SK-N-SH (cell line): ENCODE results near the gene OGA. TPM values are rescaled to one million over a fixed set of nuclear protein-coding genes. Genes with fewer than 3 reads are reported as not detected.

Experiments used
- CTCF ChIA-PET: fragments of 300-600, 350-600 bp; formaldehyde crosslinking; extraction: SDS; loops from one replicate; lab custom pipeline; 2021; lab: Yijun Ruan, JAX
- POLR2A ChIA-PET: fragments of 350-600 bp; sonication (Branson Sonifier 250); formaldehyde crosslinking; extraction: SDS; loops from one replicate; lab custom pipeline; 2020; ENCODE audit warnings: antibody characterized with exemption, inconsistent platforms; lab: Yijun Ruan, JAX
- DNase-seq: peaks from one replicate; pipeline ENCODE4 v3.0.0; 2012
- H2AFZ ChIP-seq: fragments of 200-600 bp; sonication (generic); 2 replicates; pipeline ENCODE4 v1.8.1; 2016; ENCODE audit warnings: antibody characterized with exemption, mild to moderate bottlenecking, low read depth
- H3F3A ChIP-seq: fragments of 200-600 bp; sonication (generic); replicated peaks from 2 replicates; pipeline ENCODE3; 2016; ENCODE audit warnings: antibody characterized with exemption, mild to moderate bottlenecking; ENCODE audit not compliant: insufficient read depth
- H3K27ac ChIP-seq, 2 experiments: fragments of 200-500 bp in 1 of 2; fragments of 200-600 bp in 1 of 2; sonication (Bioruptor generic) in 1 of 2; sonication (generic), shearing (Covaris generic) in 1 of 2; 2 replicates each; pipeline versions ENCODE4 v1.5.1 to v1.6.1; 2014 to 2016; ENCODE audit warnings: low read depth in 2 of 2, inconsistent platforms in 1 of 2, low read length in 1 of 2, mild to moderate bottlenecking in 1 of 2, mixed read lengths in 1 of 2
- H3K27me3 ChIP-seq: fragments of 200-600 bp; sonication (generic), shearing (Covaris generic); 2 replicates; pipeline ENCODE4 v1.6.1; 2016; ENCODE audit warnings: mixed run types; ENCODE audit not compliant: insufficient read depth
- H3K36me3 ChIP-seq, 2 experiments: fragments of 200-500 bp in 1 of 2; fragments of 200-600 bp in 1 of 2; sonication (Bioruptor generic) in 1 of 2; sonication (generic) in 1 of 2; replicated peaks in 1 of 2; 2 replicates each; pipeline versions ENCODE3 to v1.5.1; 2014 to 2016; ENCODE audit warnings: low read length in 1 of 2, mild to moderate bottlenecking in 1 of 2; ENCODE audit not compliant: insufficient read depth in 2 of 2, control insufficient read depth in 1 of 2
- H3K4me1 ChIP-seq, 2 experiments: fragments of 200-500 bp in 1 of 2; fragments of 200-600 bp in 1 of 2; sonication (Bioruptor generic) in 1 of 2; sonication (generic), shearing (Covaris generic) in 1 of 2; 2 replicates each; pipeline versions ENCODE4 v1.5.1 to v1.6.1; 2014 to 2016; ENCODE audit warnings: low read depth in 1 of 2, low read length in 1 of 2, mixed run types in 1 of 2; ENCODE audit not compliant: insufficient read depth in 2 of 2, control insufficient read depth in 1 of 2
- H3K4me2 ChIP-seq: fragments of 200-600 bp; sonication (generic), shearing (Covaris generic); 2 replicates; pipeline ENCODE4 v1.6.1; 2017; ENCODE audit warnings: mixed run types
- H3K4me3 ChIP-seq, 2 experiments: fragments of 200-500 bp in 1 of 2; fragments of 200-600 bp in 1 of 2; sonication (Bioruptor generic) in 1 of 2; sonication (generic), shearing (Covaris generic) in 1 of 2; 2 replicates each; pipeline versions ENCODE4 v1.5.1 to v1.8.1; 2014 to 2016; ENCODE audit warnings: low read depth in 2 of 2, inconsistent platforms in 1 of 2, low read length in 1 of 2, mild to moderate bottlenecking in 1 of 2, mixed read lengths in 1 of 2, moderate library complexity in 1 of 2
- H3K79me2 ChIP-seq: fragments of 200-600 bp; sonication (generic); 2 replicates; pipeline ENCODE4 v1.8.1; 2017; ENCODE audit warnings: mild to moderate bottlenecking; ENCODE audit not compliant: insufficient read depth
- H3K9ac ChIP-seq: fragments of 200-600 bp; sonication (generic); 2 replicates; pipeline ENCODE4 v1.6.1; 2017; ENCODE audit warnings: mixed run types
- H3K9me2 ChIP-seq: fragments of 200-600 bp; sonication (generic); 2 replicates; pipeline ENCODE4 v1.6.1; 2017; ENCODE audit warnings: mixed run types
- H3K9me3 ChIP-seq: fragments of 200-600 bp; sonication (generic); 2 replicates; pipeline ENCODE4 v1.6.1; 2017; ENCODE audit warnings: mixed run types, mild to moderate bottlenecking, moderate library complexity
- H4K20me1 ChIP-seq: fragments of 200-600 bp; sonication (generic); 2 replicates; pipeline ENCODE4 v1.6.1; 2017; ENCODE audit warnings: mild to moderate bottlenecking, mixed run types; ENCODE audit not compliant: insufficient read depth
- CHD2 ChIP-seq: fragments of 150-350 bp; IDR thresholded peaks from 2 replicates; pipeline ENCODE4 v1.6.1; 2018; ENCODE audit warnings: low read length; ENCODE audit not compliant: partially characterized antibody
- ELF1 ChIP-seq: IDR thresholded peaks from 2 replicates; pipeline ENCODE4 v1.4.0; 2012
- EZH2phosphoT487 ChIP-seq: fragments of 200-600 bp; sonication (generic); IDR thresholded peaks from 2 replicates; pipeline ENCODE4 v1.6.1; 2017; ENCODE audit warnings: low read depth, mixed run types, mild to moderate bottlenecking, antibody characterized with exemption, moderate library complexity, borderline replicate concordance
- FOXM1 ChIP-seq: IDR thresholded peaks from 2 replicates; pipeline ENCODE4 v1.4.0; 2012; ENCODE audit warnings: low read depth, mild to moderate bottlenecking
- GABPA ChIP-seq: IDR thresholded peaks from 2 replicates; pipeline ENCODE4 v1.4.0; 2012; ENCODE audit warnings: low read depth, mild to moderate bottlenecking
- MEF2A ChIP-seq: IDR thresholded peaks from 2 replicates; pipeline ENCODE4 v1.4.0; 2012; ENCODE audit warnings: low read depth, borderline replicate concordance
- NRF1 ChIP-seq: IDR thresholded peaks from 2 replicates; pipeline ENCODE4 v1.6.1; 2012; ENCODE audit warnings: low read depth, mild to moderate bottlenecking, low read length
- POLR2AphosphoS5 ChIP-seq: IDR thresholded peaks from 2 replicates; pipeline ENCODE4 v1.6.1; 2012; ENCODE audit warnings: low read depth, low read length
- RAD21 ChIP-seq: IDR thresholded peaks from 2 replicates; pipeline ENCODE4 v1.6.1; 2012; ENCODE audit warnings: mild to moderate bottlenecking, low read length
- RFX5 ChIP-seq: IDR thresholded peaks from 2 replicates; pipeline ENCODE4 v1.6.1; 2012; ENCODE audit warnings: mild to moderate bottlenecking, improper control_type of control experiment, low read length
- SIN3A ChIP-seq: IDR thresholded peaks from 2 replicates; pipeline ENCODE4 v1.6.1; 2012; ENCODE audit warnings: low read depth, mild to moderate bottlenecking, low read length, moderate library complexity, borderline replicate concordance
- SMC3 ChIP-seq: IDR thresholded peaks from 2 replicates; pipeline ENCODE4 v1.6.1; 2012; ENCODE audit warnings: low read depth, low read length, improper control_type of control experiment
- TAF1 ChIP-seq: IDR thresholded peaks from 2 replicates; pipeline ENCODE4 v1.6.1; 2012; ENCODE audit warnings: low read depth, mild to moderate bottlenecking, low read length, moderate library complexity, borderline replicate concordance
- TCF12 ChIP-seq: IDR thresholded peaks from 2 replicates; pipeline ENCODE4 v1.4.0; 2012
- WGBS: methylation state at CpG from one replicate; pipeline ENCODE4 v1.1.6; 2017; ENCODE audit warnings: low lambda C conversion rate; 5-methylcytosine and 5-hydroxymethylcytosine counted together
- polyA plus RNA-seq, 3 experiments: library from polyadenylated mRNA; depleted of rRNA; stranded (reverse); fragments of >200 nt; gene quantifications; 2 replicates each; pipeline ENCODE4 v1.2.3, GENCODE V29; 2012
- TF ChIP-seq, protein P1 (sequence below): IDR thresholded peaks from 2 replicates; pipeline ENCODE4; 2012
- TF ChIP-seq, protein P2 (sequence below): fragments of 200-600 bp; sonication (generic); IDR thresholded peaks from 2 replicates; pipeline ENCODE4 v1.6.1; 2017; ENCODE audit warnings: antibody characterized with exemption, mild to moderate bottlenecking, moderate library complexity

The OGA gene
- polyA plus RNA-seq, 1 of the 3 experiments (the other 2 are of a cell fraction): 24.8 TPM

DNA sequence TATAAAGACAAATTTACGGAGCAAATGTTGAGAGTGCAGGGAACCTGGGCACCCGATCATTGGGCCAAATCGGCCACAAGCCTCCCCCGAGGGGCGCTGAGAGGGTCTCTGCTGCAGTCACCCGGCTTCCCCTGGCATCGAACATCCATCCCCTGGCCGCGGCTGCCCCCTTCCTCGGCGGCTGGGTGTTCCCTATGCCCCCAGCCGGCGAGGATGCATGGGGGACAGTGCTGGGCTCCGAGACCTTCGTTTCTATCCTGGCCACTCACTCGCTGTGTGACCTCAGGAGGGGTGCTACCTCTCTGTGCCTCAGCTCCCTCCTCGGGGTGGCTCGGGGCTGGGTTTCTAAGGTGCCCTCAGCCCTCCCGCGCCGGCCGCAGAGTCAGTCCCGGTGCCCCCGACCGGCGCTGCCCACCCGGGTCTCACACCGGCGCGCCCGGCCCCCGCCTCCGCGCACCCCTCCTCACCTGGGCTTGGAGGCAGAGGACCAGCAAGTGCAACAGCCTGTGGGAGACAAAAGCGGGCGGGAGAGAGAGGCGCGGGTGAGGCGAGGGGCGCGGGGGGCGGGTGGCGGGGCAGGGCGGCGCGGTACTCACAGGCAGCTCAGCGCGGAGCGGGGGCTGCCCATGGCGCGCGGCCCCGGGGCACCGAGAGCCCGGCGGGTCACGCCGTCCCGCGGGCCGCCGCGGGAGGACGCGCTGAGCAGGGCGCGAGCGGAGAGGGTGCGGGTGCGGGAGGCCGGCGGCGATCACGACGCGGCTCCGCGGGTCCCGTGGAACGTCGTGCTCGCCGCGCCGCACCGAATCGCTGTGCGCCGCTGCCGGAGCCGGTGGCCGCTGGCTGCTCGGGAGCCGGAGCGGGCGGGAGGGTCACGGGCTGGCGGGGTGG lies 42.7 kb downstream of the OGA start, which contains the start of gene FGF8:
Gene FGF8 (minus strand): TSS at position 842 of the 888 bp plus-strand sequence. CDS start 214 bp downstream, at position 628.
- Histone ChIP-seq H3K4me1 (no peaks in the 10 kb centered on the region; a peak in 1 of 4 replicates), H3K4me2 (peak within 1 kb of the TSS; percentile 63; the same call in 1 of the 2 replicates), H4K20me1 (no peaks in the 10 kb centered on the region), H3K9ac (no peak within 1 kb of the TSS), H3K27ac (no peak within 1 kb of the TSS), H3F3A (no peaks in the 10 kb centered on the region), H3K79me2 (no peaks in the 10 kb centered on the region), H3K9me3 (no peaks in the 10 kb centered on the region), H3K4me3 (peak within 1 kb of the TSS in 1 of 2 experiments; percentile 48; a peak in 2 of 4 replicates), H2AFZ (no peak within 1 kb of the TSS), H3K36me3 (no peaks in the 10 kb centered on the region), H3K27me3 (no peaks in the 10 kb centered on the region), H3K9me2 (no peaks in the 10 kb centered on the region)
- ChIA-PET CTCF (interaction anchor here (0.8 to 1.6 kb wide), 4 partner anchors 9 to 173 kb away, joined by 3 to 9 read pairs (median 4); no protein-coding TSS in a partner anchor), POLR2A (no interaction called here)
- 25% methylated on average over 13 of the region's 98 CpGs for WGBS
- TF ChIP-seq POLR2AphosphoS5: no peak
- TF ChIP-seq RFX5: no peak
- TF ChIP-seq TAF1: no peak
- TF ChIP-seq EZH2phosphoT487: no peak
- no peak for TF ChIP-seq MEF2A
- no peak for DNase-seq

DNA sequence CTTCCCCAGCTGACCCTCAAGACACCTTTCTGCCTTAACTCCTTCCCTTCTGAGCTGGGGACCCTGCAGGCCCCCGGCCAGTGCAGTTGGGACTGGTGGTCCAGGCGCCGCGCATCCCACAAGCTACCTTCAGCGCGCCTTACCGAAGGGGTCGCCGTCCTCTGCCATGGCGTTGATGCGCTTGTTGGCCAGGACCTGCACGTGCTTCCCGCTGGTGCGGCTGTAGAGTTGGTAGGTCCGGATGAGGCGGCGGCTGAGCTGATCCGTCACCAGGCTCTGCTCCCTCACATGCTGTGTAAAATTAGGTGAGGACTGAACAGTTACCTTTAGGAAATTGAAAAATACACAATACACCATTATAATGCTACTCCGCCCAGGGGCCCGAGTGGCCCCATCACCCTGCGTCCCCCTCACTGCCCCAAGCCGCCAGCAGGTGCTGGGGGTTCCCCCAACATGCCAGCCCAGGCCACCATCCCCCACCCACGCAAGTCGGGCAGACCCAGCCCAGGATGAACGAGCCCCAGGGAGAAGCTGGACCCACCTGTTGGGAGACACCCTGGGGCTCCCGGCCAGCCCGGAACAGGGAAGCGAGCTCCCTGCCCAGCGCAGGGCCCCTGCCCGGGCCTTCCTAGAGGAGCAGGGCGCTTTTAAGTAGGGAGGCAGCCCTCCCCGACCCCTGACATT lies 43.5 kb downstream of the OGA start:
- ChIA-PET CTCF (interaction anchor here (0.8 to 4.0 kb wide), 7 partner anchors 7 to 561 kb away, joined by 3 to 35 read pairs (median 6); partner anchors contain the start of gene NPM3), POLR2A (interaction anchor here (0.6 kb wide), 1 partner anchor 167 kb away, joined by 3 read pairs; no protein-coding TSS in a partner anchor)
- Histone ChIP-seq H3K9me3 (no peaks in the 10 kb centered on the region), H3K9me2 (no peaks in the 10 kb centered on the region), H4K20me1 (no peaks in the 10 kb centered on the region), H3K27me3 (no peaks in the 10 kb centered on the region), H3K4me2 (no peak overlapping the region), H3K4me3 (no peak overlapping the region), H3F3A (no peaks in the 10 kb centered on the region), H2AFZ (no peak overlapping the region), H3K27ac (no peak overlapping the region), H3K79me2 (no peaks in the 10 kb centered on the region), H3K9ac (no peak overlapping the region), H3K36me3 (no peaks in the 10 kb centered on the region), H3K4me1 (no peaks in the 10 kb centered on the region; a peak in 1 of 4 replicates)
- TF ChIP-seq NRF1 (no peak), SIN3A (no peak), FOXM1 (no peak), SMC3 (no peak), GABPA (no peak), TCF12 (no peak), RAD21 (no peak), ELF1 (no peak), CHD2 (no peak)
- TF ChIP-seq, protein P1, sequence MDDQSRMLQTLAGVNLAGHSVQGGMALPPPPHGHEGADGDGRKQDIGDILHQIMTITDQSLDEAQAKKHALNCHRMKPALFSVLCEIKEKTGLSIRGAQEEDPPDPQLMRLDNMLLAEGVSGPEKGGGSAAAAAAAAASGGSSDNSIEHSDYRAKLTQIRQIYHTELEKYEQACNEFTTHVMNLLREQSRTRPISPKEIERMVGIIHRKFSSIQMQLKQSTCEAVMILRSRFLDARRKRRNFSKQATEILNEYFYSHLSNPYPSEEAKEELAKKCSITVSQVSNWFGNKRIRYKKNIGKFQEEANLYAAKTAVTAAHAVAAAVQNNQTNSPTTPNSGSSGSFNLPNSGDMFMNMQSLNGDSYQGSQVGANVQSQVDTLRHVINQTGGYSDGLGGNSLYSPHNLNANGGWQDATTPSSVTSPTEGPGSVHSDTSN: no peak
- TF ChIP-seq, protein P2, sequence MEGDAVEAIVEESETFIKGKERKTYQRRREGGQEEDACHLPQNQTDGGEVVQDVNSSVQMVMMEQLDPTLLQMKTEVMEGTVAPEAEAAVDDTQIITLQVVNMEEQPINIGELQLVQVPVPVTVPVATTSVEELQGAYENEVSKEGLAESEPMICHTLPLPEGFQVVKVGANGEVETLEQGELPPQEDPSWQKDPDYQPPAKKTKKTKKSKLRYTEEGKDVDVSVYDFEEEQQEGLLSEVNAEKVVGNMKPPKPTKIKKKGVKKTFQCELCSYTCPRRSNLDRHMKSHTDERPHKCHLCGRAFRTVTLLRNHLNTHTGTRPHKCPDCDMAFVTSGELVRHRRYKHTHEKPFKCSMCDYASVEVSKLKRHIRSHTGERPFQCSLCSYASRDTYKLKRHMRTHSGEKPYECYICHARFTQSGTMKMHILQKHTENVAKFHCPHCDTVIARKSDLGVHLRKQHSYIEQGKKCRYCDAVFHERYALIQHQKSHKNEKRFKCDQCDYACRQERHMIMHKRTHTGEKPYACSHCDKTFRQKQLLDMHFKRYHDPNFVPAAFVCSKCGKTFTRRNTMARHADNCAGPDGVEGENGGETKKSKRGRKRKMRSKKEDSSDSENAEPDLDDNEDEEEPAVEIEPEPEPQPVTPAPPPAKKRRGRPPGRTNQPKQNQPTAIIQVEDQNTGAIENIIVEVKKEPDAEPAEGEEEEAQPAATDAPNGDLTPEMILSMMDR: no peak
- 86% methylated on average over 17 of the region's 32 CpGs for WGBS
- DNase-seq: peak; percentile 37
